Activated naive CD4-positive, alpha-beta T cell treated with Interleukin-2 at 50 U/mL for 16 hours (primary cell): ENCODE results near the gene MCM6.
"Not testable (repeated sequence)": the region's sequence is repeated elsewhere in the genome, so short reads cannot be mapped to it uniquely, and the experiment has no call there.

ENCODE experiments used
- DNase-seq: peaks from one replicate; pipeline ENCODE4 v3.0.0-alpha.2; 2020

Gene MCM6

GRCh38 chr2:135876066-135876711 is at the start of gene MCM6:
MCM6 (minus strand) TSS chr2:135876443; CDS start chr2:135876365, 78 bp downstream.
- peak; percentile 99 for DNase-seq

GRCh38 chr2:135925571-135925970 is 49.3 kb upstream of the MCM6 start:
- no peak for DNase-seq

GRCh38 chr2:135916207-135916606 is 40.0 kb upstream of the MCM6 start:
- DNase-seq: no peak

GRCh38 chr2:135914485-135914884 is 38.2 kb upstream of the MCM6 start:
- no peak for DNase-seq

- peak; percentile 16 for DNase-seq
Observed at GRCh38 chr2:135913727-135914365, 37.6 kb upstream of the MCM6 start.

GRCh38 chr2:135909976-135910375 is 33.7 kb upstream of the MCM6 start:
- no peak for DNase-seq

- no peak for DNase-seq
Observed at GRCh38 chr2:135905679-135906078, 29.4 kb upstream of the MCM6 start.

GRCh38 chr2:135904341-135904989 is 28.2 kb upstream of the MCM6 start:
- no peak for DNase-seq

- DNase-seq: no peak
Observed at GRCh38 chr2:135903650-135904049, 27.4 kb upstream of the MCM6 start.

- no peak for DNase-seq
Observed at GRCh38 chr2:135899567-135899966, 23.3 kb upstream of the MCM6 start.

GRCh38 chr2:135898234-135898786 is 22.1 kb upstream of the MCM6 start:
- no peak for DNase-seq

GRCh38 chr2:135894930-135895329 is 18.7 kb upstream of the MCM6 start:
- no peak for DNase-seq

- no peak for DNase-seq
Observed at GRCh38 chr2:135893374-135893794, 17.1 kb upstream of the MCM6 start.

GRCh38 chr2:135890835-135891234 is 14.6 kb upstream of the MCM6 start:
- no peak for DNase-seq

- DNase-seq: no peak
Observed at GRCh38 chr2:135890149-135890548, 13.9 kb upstream of the MCM6 start.

GRCh38 chr2:135888587-135888986 is 12.3 kb upstream of the MCM6 start:
- DNase-seq: not testable (repeated sequence)

- no peak for DNase-seq
Observed at GRCh38 chr2:135885709-135886108, 9.5 kb upstream of the MCM6 start.

GRCh38 chr2:135882415-135882814 is 6.2 kb upstream of the MCM6 start:
- DNase-seq: no peak

GRCh38 chr2:135876770-135877169 is 527 bp upstream of the MCM6 start:
- not testable (repeated sequence) for DNase-seq

GRCh38 chr2:135875491-135876065 is 665 bp downstream of the MCM6 start:
- DNase-seq: peak; percentile 83

- peak; percentile 10 for DNase-seq
Observed at GRCh38 chr2:135874777-135875365, 1.4 kb downstream of the MCM6 start.

- peak; percentile 21 for DNase-seq
Observed at GRCh38 chr2:135870571-135870970, 5.7 kb downstream of the MCM6 start.

GRCh38 chr2:135863233-135863632 is 13.0 kb downstream of the MCM6 start:
- DNase-seq: no peak
